ENCODE results near the gene SMIM14.
"Not testable (repeated sequence)": the region's sequence is repeated elsewhere in the genome, so short reads cannot be mapped to it uniquely, and the experiment has no call there.

SMIM14 gene

GRCh38 chr4:39642885-39643552 lies 4.4 kb upstream of the SMIM14 start:
- no peak for DNase-seq (ENCODE audit: low read depth)

- DNase-seq (ENCODE audit: low read depth), result no peak
Observed at GRCh38 chr4:39641451-39641850, 2.8 kb upstream of the SMIM14 start.

GRCh38 chr4:39637586-39638353 lies 895 bp downstream of the SMIM14 start:
- peak; percentile 76 for DNase-seq (ENCODE audit: low read depth)

GRCh38 chr4:39637221-39637585 lies 1.5 kb downstream of the SMIM14 start:
- DNase-seq (ENCODE audit: low read depth), result no peak

DNA sequence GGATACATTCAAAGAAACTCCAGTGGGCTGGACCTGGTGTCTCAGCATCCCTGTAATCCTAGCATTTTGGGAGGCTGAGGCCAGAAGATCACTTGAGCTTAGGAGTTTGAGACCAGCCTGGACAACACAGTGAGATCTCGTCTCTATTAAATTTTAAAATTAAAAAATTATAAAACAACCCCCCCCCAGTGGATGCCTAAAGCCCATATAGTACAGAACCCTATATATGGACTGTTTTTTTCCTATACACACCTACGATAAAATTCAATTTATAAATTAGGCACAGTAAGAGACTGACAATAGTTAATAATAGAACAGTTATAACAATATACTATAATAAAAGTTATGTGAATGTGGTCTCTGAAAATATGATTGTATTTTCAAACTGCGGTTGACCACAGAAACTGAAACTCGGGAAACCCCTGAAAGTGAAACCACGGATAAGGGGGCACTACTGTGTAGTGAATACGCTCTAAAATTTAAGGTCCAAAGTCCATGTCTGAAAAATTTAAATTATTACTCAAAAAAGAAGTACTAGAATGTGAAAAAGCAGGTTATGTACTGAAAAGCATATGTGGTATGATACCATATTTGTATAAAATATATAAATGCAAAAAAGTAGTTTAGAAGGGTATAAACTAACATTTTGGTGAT lies 2.0 kb downstream of the SMIM14 start:
- no peak for DNase-seq (ENCODE audit: low read depth)

DNA sequence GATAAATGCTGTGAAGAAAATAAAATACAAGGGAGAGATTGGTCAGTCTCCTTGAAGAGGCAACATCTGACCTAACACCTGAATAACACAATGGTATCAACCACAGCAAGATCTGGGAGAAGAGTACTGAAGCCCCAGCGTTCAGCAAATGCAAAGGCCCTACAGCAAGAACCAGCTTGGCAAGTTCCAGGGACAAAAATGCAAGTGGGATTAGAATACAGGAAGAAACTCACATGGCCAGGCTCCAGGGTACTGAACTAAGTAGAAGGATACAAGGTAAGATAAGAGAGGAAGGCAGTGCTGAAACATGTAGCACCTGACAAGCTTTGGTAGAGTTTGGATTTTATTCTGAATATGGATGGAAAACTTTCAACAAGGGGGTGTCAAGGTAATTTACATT lies 3.6 kb downstream of the SMIM14 start:
- no peak for DNase-seq (ENCODE audit: low read depth)

- DNase-seq (ENCODE audit: low read depth), result no peak
Observed at GRCh38 chr4:39631700-39632079, 7.0 kb downstream of the SMIM14 start.

DNA sequence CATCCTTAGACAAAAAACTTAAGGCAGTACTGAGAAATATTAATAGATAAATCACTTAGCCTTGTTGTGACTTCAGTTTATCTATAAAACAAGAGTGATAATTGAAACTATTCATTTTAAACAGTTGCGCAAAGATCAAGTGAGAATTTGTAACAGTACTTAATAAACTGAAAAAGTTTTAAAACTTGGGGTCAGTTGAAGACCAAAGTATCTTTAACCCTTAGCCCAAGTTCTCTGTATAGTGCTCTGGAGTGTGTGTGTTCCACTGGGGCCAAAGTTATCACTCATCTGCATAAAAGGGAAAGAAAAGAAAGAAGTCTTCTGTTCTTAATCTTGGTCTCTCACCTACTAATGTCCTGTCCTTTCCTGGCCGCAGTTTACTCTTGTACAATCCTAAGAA lies 11.3 kb downstream of the SMIM14 start:
- no peak for DNase-seq (ENCODE audit: low read depth)

DNA sequence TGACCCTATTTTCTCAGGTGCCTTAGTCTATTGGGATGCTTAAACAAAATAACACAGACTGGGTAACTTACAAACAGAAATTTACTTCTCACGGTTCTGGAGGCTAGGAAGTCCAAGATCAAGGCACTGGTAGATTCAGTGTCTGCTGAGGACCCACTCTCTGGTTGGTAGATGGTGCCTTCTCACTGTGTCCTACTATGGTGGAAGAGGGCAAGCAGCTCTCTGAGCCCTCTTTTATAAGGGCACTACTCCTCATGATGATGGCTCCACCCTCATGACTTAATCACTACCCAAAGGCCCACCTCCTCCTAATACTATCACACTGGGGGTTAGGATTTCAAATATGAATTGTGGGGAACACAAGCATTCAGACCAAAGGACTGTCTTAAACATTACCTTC lies 11.8 kb downstream of the SMIM14 start:
- DNase-seq (ENCODE audit: low read depth), result no peak

GRCh38 chr4:39626261-39626660 lies 12.4 kb downstream of the SMIM14 start:
- DNase-seq (ENCODE audit: low read depth), result no peak

- peak; percentile 91 for DNase-seq (ENCODE audit: low read depth)
Observed at GRCh38 chr4:39621582-39621981, 17.1 kb downstream of the SMIM14 start.

- peak; percentile 41 for DNase-seq (ENCODE audit: low read depth)
Observed at GRCh38 chr4:39620551-39621313, 17.9 kb downstream of the SMIM14 start.

GRCh38 chr4:39617534-39617933 lies 21.1 kb downstream of the SMIM14 start:
- DNase-seq (ENCODE audit: low read depth), result no peak

DNA sequence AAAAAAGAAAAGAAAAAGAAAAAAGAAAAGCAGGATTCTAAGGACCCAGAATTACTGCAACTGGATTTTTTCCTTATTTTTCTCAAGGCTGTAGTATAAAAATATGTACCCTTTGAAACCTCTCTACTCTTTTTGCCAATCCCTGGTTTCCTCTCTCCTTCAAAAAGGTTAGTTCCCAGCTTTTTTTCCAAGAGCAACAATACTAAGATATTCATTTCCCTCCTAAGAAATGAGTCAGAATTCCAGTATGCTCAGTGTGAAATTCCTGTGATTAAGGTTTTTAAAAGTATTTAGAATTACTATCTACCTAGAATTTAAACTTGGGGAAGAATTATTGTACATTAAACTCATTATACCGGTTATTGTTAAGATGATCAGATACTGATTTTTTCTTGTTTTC lies 22.0 kb downstream of the SMIM14 start:
- peak; percentile 68 for DNase-seq (ENCODE audit: low read depth)

DNA sequence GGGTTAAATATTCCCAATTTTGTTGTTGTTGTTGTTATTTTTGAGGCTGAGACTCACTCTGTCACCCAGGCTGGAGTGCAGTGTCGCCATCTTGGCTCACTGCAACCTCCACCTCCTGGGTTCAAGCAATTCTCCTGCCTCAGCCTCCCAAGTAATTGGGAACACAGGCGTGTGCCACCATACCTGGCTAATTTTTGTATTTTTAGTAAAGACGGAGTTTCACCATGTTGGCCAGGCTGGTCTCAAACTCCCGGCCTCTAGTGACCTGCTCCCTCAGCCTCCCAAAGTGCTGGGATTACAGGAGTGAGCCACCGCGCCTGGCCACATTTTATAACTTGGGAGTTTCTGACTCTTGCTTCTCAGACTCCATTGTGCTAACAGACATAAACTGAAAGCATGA lies 22.6 kb downstream of the SMIM14 start:
- DNase-seq (ENCODE audit: low read depth), result not testable (repeated sequence)

- peak; percentile 73 for DNase-seq (ENCODE audit: low read depth)
Observed at GRCh38 chr4:39614487-39615162, 24.0 kb downstream of the SMIM14 start.

DNA sequence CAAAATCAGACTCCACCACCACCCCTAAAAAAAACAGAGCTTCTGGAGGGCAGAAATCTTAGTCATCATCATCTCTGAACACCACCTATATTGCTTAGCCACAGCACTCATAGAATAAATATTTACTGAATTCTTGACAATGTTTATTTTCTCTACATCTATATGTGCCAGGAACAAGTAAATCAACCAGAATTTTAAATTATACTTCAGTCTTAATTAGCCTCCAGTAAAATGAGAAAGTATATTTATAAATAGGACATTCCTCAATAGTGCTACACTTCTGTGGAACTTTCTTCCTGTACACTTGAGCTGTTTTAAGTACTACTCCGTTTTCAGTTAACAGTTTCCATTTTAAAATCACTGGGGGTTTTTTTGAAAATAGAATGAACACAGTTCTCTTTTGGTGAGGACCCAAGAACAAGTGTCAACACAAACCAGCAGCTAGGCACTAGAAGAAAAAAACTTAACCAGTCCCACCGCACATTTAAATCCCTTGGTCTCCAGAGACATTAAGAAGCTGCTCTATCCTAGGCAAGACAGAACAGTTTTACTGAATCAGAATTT lies 25.5 kb downstream of the SMIM14 start:
- peak; percentile 72 for DNase-seq (ENCODE audit: low read depth)

GRCh38 chr4:39609454-39609931 lies 29.2 kb downstream of the SMIM14 start:
- no peak for DNase-seq (ENCODE audit: low read depth)

GRCh38 chr4:39608451-39608850 lies 30.2 kb downstream of the SMIM14 start:
- DNase-seq (ENCODE audit: low read depth), result no peak

- no peak for DNase-seq (ENCODE audit: low read depth)
Observed at GRCh38 chr4:39606747-39607146, 31.9 kb downstream of the SMIM14 start.

DNA sequence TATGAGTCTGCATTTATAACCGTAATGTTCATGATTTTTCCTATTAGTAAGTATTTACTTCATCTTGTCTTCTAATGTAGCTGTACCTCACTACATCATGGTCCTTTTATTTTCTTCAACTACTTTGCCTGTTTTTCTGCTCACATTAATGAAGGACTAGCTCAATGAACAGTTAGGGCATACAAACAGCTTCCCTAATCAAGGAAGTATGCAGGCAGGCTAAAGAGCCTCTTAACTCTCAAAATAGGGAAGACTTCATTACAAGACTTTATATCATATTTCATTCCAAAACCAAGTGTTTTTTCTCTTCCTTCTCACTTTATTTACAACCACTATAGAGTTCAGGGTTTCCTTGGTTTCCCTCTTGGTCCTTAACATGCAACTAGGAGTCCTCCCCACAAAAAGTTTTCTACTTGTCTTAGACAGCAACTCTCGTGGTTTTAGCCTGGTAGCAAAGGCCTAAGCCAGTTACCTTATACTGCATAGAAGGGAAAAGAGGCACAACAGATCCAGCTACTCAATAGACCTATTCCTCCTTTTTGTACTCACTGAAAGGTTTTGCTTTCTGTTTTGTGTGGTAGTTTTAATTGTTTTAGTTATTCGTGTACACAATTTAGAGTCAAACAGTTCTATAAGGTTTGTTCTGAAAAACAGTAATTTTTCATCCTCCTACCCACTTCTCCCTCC lies 40.8 kb downstream of the SMIM14 start:
- no peak for DNase-seq (ENCODE audit: low read depth)

All from EH (cell line).